K562 (cell line): ENCODE results near the gene PDLIM7. TPM values are rescaled to one million over a fixed set of nuclear protein-coding genes. Genes with fewer than 3 reads are reported as not detected.

Source experiments
- ATAC-seq: fragments of 200-7000 bp; cut with Tn5 transposase; 3 replicates; pipeline ENCODE4 v1.9.1; 2020; ENCODE audit warnings: moderate library complexity
- BruUV-seq: library from RNA; stranded (reverse); fragments of 400-500 nt; replicated peaks from 2 replicates; lab custom pipeline; 2021; lab: Mats Ljungman, UMichigan
- CTCF ChIA-PET: fragments of 300-600 bp; formaldehyde crosslinking; extraction: SDS; loops from one replicate; lab custom pipeline; 2021; ENCODE audit warnings: low intra/inter-chr PET ratio; lab: Yijun Ruan, JAX
- POLR2A ChIA-PET: fragments of 300-600, 350-650 bp; sonication (Branson Sonifier 250); formaldehyde crosslinking; extraction: SDS; loops from one replicate; lab custom pipeline; 2021; ENCODE audit warnings: antibody characterized with exemption, inconsistent platforms; lab: Yijun Ruan, JAX
- DNase-seq, 4 experiments: peaks; one replicate each; pipeline versions ENCODE4 v3.0.0 to v3.0.0-alpha.2; 2011 to 2018; ENCODE audit warnings: low spot score in 3 of 4, mixed read lengths in 3 of 4; ENCODE audit errors: extremely low read depth in 1 of 4
- FAIRE-seq: peaks from 2 replicates; lab custom pipeline; 2011; peaks lifted over from hg19 to GRCh38; lab: Jason Lieb, UNC
- H2AFZ ChIP-seq: 2 replicates; pipeline ENCODE4 v1.6.0; 2011; ENCODE audit warnings: low read depth, low read length, control low read depth, inconsistent platforms
- H3K27ac ChIP-seq: fragments of 200-600 bp; 3 replicates; pipeline ENCODE4 v1.8.0; 2011; ENCODE audit warnings: low read depth, mild to moderate bottlenecking, control low read depth, inconsistent platforms, low read length, moderate library complexity, mixed read lengths; ENCODE audit errors: extremely low read depth
- H3K27me3 ChIP-seq, 2 experiments: fragments of 300-600 bp in 1 of 2; 2 replicates in 1 of 2; 3 replicates in 1 of 2; pipeline versions ENCODE4 v1.6.0 to v1.8.0; 2011; ENCODE audit warnings: inconsistent platforms in 2 of 2, low read length in 2 of 2, mild to moderate bottlenecking in 1 of 2, mixed read lengths in 1 of 2, moderate library complexity in 1 of 2; ENCODE audit not compliant: control insufficient read depth in 2 of 2, insufficient read depth in 2 of 2
- H3K36me3 ChIP-seq: fragments of 300-600 bp; 3 replicates; pipeline ENCODE4 v1.8.0; 2011; ENCODE audit warnings: mild to moderate bottlenecking, low read length, inconsistent platforms; ENCODE audit not compliant: control insufficient read depth, insufficient read depth
- H3K4me1 ChIP-seq, 2 experiments: fragments of 200-600 bp in 1 of 2; replicated peaks in 1 of 2; 2 replicates in 1 of 2; 3 replicates in 1 of 2; pipeline versions ENCODE4 v1.5.1 to v1.8.0; 2011; ENCODE audit warnings: inconsistent platforms in 2 of 2, low read length in 2 of 2, mild to moderate bottlenecking in 1 of 2, mixed read lengths in 1 of 2, moderate library complexity in 1 of 2; ENCODE audit not compliant: control insufficient read depth in 2 of 2, insufficient read depth in 2 of 2
- H3K4me2 ChIP-seq: 2 replicates; pipeline ENCODE4 v1.6.1; 2011; ENCODE audit warnings: low read length, control low read depth, inconsistent platforms, mixed read lengths; ENCODE audit not compliant: insufficient read depth
- H3K4me3 ChIP-seq: fragments of 200-600 bp; sonication (generic), shearing (Covaris generic); 2 replicates; pipeline ENCODE4 v1.5.1; 2016; ENCODE audit warnings: control low read depth, inconsistent platforms
- H3K79me2 ChIP-seq: fragments of 200-600 bp; 3 replicates; pipeline ENCODE4 v1.8.0; 2011; ENCODE audit warnings: low read length, inconsistent platforms; ENCODE audit not compliant: control insufficient read depth, insufficient read depth
- H3K9ac ChIP-seq, 2 experiments: 2 replicates each; pipeline versions ENCODE4 v1.6.0 to v1.6.1; 2011; ENCODE audit warnings: low read depth in 2 of 2, low read length in 2 of 2, control low read depth in 1 of 2, inconsistent platforms in 1 of 2, mild to moderate bottlenecking in 1 of 2, mixed read lengths in 1 of 2; ENCODE audit not compliant: insufficient read depth in 1 of 2
- H3K9me1 ChIP-seq: one replicate; pipeline ENCODE4 v1.6.0; 2011; ENCODE audit warnings: inconsistent platforms, mild to moderate bottlenecking, low read length, moderate library complexity; ENCODE audit not compliant: control insufficient read depth, insufficient read depth
- H3K9me3 ChIP-seq: replicated peaks from 2 replicates; pipeline ENCODE4 v1.5.1; 2011; ENCODE audit warnings: low read depth, low read length, inconsistent platforms; ENCODE audit not compliant: control insufficient read depth, insufficient read depth
- H4K20me1 ChIP-seq: replicated peaks from 2 replicates; pipeline ENCODE4 v1.6.1; 2011; ENCODE audit warnings: low read length, inconsistent platforms, mixed read lengths; ENCODE audit not compliant: control insufficient read depth, insufficient read depth
- ESRRB ChIP-seq: fragments of 250-450 bp; sonication (Bioruptor Pico); IDR thresholded peaks from 2 replicates; pipeline ENCODE4 v1.5.0; 2020; ENCODE audit warnings: mild to moderate bottlenecking, moderate library complexity, borderline replicate concordance
- GTF2F1 ChIP-seq: IDR thresholded peaks from 2 replicates; pipeline ENCODE4 v1.6.1; 2011; ENCODE audit warnings: low read depth, low read length, improper control_type of control experiment
- MLLT1 ChIP-seq, 2 experiments: fragments of 450-650 bp; IDR thresholded peaks; 2 replicates each; pipeline ENCODE4 v1.6.1; 2016
- NR1H2 ChIP-seq: sonication (generic); formaldehyde crosslinking; IDR thresholded peaks from 2 replicates; pipeline ENCODE4 v1.4.0; 2020; ENCODE audit warnings: mild to moderate bottlenecking, missing genetic modification reagents
- POLR2G ChIP-seq: fragments of 200-400 bp; formaldehyde crosslinking; IDR thresholded peaks from 2 replicates; pipeline ENCODE4 v1.6.1; 2017; ENCODE audit warnings: low read depth, mild to moderate bottlenecking, antibody characterized with exemption, low read length, moderate library complexity
- RBFOX2 ChIP-seq: fragments of 200-400 bp; formaldehyde crosslinking; IDR thresholded peaks from 2 replicates; pipeline ENCODE4 v1.6.1; 2017; ENCODE audit warnings: low read depth, mild to moderate bottlenecking, low read length, moderate library complexity
- SAFB ChIP-seq: fragments of 200-400 bp; formaldehyde crosslinking; IDR thresholded peaks from 2 replicates; pipeline ENCODE4 v1.6.1; 2017; ENCODE audit warnings: low read depth, low read length, borderline replicate concordance
- SUPT5H ChIP-seq: fragments of 450-650 bp; IDR thresholded peaks from 2 replicates; pipeline ENCODE4 v1.6.1; 2016
- THRAP3 ChIP-seq: fragments of 450-650 bp; IDR thresholded peaks from 2 replicates; pipeline ENCODE4 v1.6.1; 2016; ENCODE audit warnings: mild to moderate bottlenecking, inconsistent platforms, borderline replicate concordance
- ZNF384 ChIP-seq: IDR thresholded peaks from 2 replicates; pipeline ENCODE4 v1.6.1; 2012; ENCODE audit warnings: low read depth, low read length, improper control_type of control experiment
- ZNF518B ChIP-seq: fragments of 250-450 bp; sonication (Bioruptor Pico); IDR thresholded peaks from 2 replicates; pipeline ENCODE4 v1.5.0; 2021; ENCODE audit warnings: mild to moderate bottlenecking, moderate library complexity
- ZNF785 ChIP-seq: fragments of 250-450 bp; sonication (Bioruptor Pico); IDR thresholded peaks from 2 replicates; pipeline ENCODE4 v1.4.0; 2020; ENCODE audit warnings: mild to moderate bottlenecking
- WGBS: fragments of 100-300 bp; shearing (Covaris generic); methylation state at CpG from one replicate; pipeline ENCODE4 v1.1.6; 2016; ENCODE audit warnings: low coverage, mixed read lengths; ENCODE audit not compliant: insufficient coverage; ENCODE audit errors: missing lambda C conversion rate; 5-methylcytosine and 5-hydroxymethylcytosine counted together
- in situ Hi-C: fragments of 300-500 bp; cut with MboI; formaldehyde crosslinking; loops from 4 replicates; pipeline ENCODE4 v1.15.0; 2018; ENCODE audit warnings: inconsistent platforms, mixed read lengths
- intact Hi-C: fragments of 100-400 bp; cut with micrococcal nuclease; formaldehyde crosslinking; loops from 2 replicates; pipeline ENCODE4 v1.14.2; 2022
- polyA plus RNA-seq, 8 experiments: library from polyadenylated mRNA; depleted of rRNA in 4 of 8; stranded (reverse) in 5 of 8; unstranded in 3 of 8; fragments of >200 nt; fragmentation: Nextera tagmentation in 2 of 8; fragmentation: Illumina TruSeq in 1 of 8; extraction: Ambion mirVana in 2 of 8; extraction: Trizol in 1 of 8; gene quantifications; 2 replicates each; pipeline versions ENCODE4 v1.2.1 to v1.2.3, GENCODE V29; 2011 to 2014; ENCODE audit warnings: inconsistent platforms in 1 of 8, missing spikeins in 1 of 8
- total RNA-seq, 7 experiments: library from RNA; depleted of rRNA in 6 of 7; stranded (reverse); fragments of >200 nt in 6 of 7; fragmentation: Illumina TruSeq in 2 of 7; extraction: Trizol in 2 of 7; gene quantifications; 2 replicates each; pipeline versions ENCODE4 v1.2.1 to v1.2.3, GENCODE V29; 2011 to 2021; ENCODE audit warnings: low replicate concordance in 1 of 7

Gene PDLIM7
- total and polyA plus RNA-seq, 9 of the 15 experiments (the other 6 are each of a cell fraction or from before 2014, with no cell fraction given) = 2.1 to 124 (median 32.6) TPM

GRCh38 chr5:177508837-177509236, 11.4 kb upstream of the PDLIM7 start (continued):
- TF ChIP-seq SAFB = no peak
- TF ChIP-seq ZNF785 (CRISPR knock-in tag) = no peak
- no peak for TF ChIP-seq ZNF518B
- TF ChIP-seq GTF2F1 = no peak
- no peak for TF ChIP-seq ZNF384
- TF ChIP-seq NR1H2 (CRISPR knock-in tag) = no peak
- TF ChIP-seq, all 486 proteins: peak for 47

- ATAC-seq = no peak
- POLR2A ChIA-PET = interaction anchor here (0.6 to 4.5 kb wide), 7 partner anchors 9 to 26 kb away, joined by 3 to 26 read pairs (median 8); partner anchors contain the start of gene PDLIM7
- DNase-seq = no peak
- in situ Hi-C loops (no loop called here), intact Hi-C loops (no loop called here)
- FAIRE-seq = no peak
- no peaks in the 10 kb centered on the region for H3K9me1 ChIP-seq
- no peaks in the 10 kb centered on the region for H4K20me1 ChIP-seq
- H3K27ac ChIP-seq = peak overlapping the region; percentile 80
- H3K36me3 ChIP-seq = peaks cover 55% of the 10 kb centered on the region
- peaks cover 15% of the 10 kb centered on the region; the same call in 2 of the 3 replicates for H3K79me2 ChIP-seq
- CTCF ChIA-PET = no interaction called here
- peak overlapping the region; percentile 66 to 89 for H3K9ac ChIP-seq
- peaks cover 27 to 69% of the 10 kb centered on the region in 2 experiments for H3K4me1 ChIP-seq
- no peaks in the 10 kb centered on the region for H3K9me3 ChIP-seq
- WGBS = 90% methylated on average over 18 of the region's 26 CpGs
- H3K4me3 ChIP-seq = no peak overlapping the region
- H2AFZ ChIP-seq = no peak overlapping the region
- peak overlapping the region; percentile 75 for H3K4me2 ChIP-seq
- no TSS peak for BruUV-seq
- H3K27me3 ChIP-seq = no peaks in the 10 kb centered on the region
- TF ChIP-seq ESRRB (no peak), POLR2G (0 out of 2 replicates have a peak, but pooled peaks have one; percentile 27), SUPT5H (no peak), THRAP3 (0 out of 2 replicates have a peak, but pooled peaks have one; percentile 52), MLLT1 (IDR thresholded peaks at IDR 0.05) (peak in 1 of 2 experiments; percentile 52; a peak in 1 of 4 replicates), RBFOX2 (peak; percentile 58; the same call in 1 of the 2 replicates)
- TF ChIP-seq, all 486 proteins: peak for 4
Measured at GRCh38 chr5:177508221-177508611, 10.8 kb upstream of the PDLIM7 start.
